C4-2B (cell line): Measurements from ENCODE around the gene ZNF532.

Experiments used
- CTCF ChIP-seq: fragments of 450-650 bp; conservative IDR thresholded peaks from 2 replicates; pipeline ENCODE4 v1.5.1; 2017; ENCODE audit warnings: mild to moderate bottlenecking
- ZFX ChIP-seq: fragments of 450-650 bp; IDR thresholded peaks from 2 replicates; pipeline ENCODE4 v1.6.1; 2017

GRCh38 chr18:58962336-58962735 lies 97.7 kb downstream of the ZNF532 start:
- TF ChIP-seq CTCF (no peak), ZFX (no peak)
